ENCODE measurements around the gene ASPHD1. TPM values are rescaled to one million over a fixed set of nuclear protein-coding genes. Genes with fewer than 3 reads are reported as not detected.

ASPHD1 gene
- total and polyA plus RNA-seq, 2 of the 4 experiments (the other 2 are of a cell fraction), result 4.1 to 14.5 TPM

DNA sequence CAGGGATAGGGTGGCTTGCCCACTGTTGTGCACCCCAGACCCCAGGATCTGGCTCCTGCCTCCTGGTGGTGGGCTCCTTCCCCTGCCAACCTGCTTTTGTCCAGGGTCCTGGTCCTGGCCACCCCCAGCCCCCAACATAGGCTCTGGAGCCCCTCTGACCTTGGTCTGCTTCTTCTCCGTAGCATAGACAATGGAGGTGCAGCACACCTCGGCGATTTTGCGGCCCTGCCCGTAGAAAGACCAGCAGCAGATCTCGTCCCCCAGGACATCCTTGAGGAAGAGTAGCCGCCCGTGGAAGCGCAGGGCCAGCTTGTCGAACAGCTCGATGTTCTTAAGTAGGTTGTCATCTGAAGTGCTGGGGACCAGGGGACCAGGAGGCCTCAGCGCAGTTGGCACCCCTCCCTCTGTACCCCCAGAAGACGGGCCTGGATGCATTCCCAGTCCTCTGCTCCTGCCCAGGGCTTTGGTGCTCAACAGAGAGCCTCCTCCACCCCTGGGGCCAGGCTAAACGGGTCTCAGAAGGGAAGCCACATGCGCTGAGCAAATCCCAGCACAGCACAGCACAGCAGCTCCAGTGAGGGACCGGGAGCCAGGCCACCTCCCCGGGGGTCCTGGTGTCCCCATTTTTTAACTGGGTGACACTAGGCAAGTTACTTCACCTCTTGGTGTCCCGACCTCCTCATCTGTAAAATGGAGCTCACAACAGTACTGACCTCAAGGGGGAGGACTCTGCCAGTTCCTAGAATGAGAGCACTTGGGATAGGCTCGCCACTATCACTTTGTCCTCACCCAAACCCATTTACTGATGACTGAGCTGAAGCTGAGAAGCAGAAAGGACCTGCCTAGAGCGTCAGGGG lies 10.8 kb downstream of the ASPHD1 start:
- Histone ChIP-seq H2AFZ (replicated peaks; ENCODE audit: low read length, poor library complexity) (no peak overlapping the region), H3K4me1 (ENCODE audit: control insufficient read depth, insufficient read depth, low read length) (no peaks in the 10 kb centered on the region; the same call in none of the 2 replicates), H3K4me2 (ENCODE audit: low read depth, low read length) (no peak overlapping the region), H3K56ac (ENCODE audit: extremely low read depth, insufficient read depth, low read length) (no peak overlapping the region), H2BK120ac (ENCODE audit: low read depth, low read length) (no peak overlapping the region), H3K23ac (ENCODE audit: low read depth, low read length) (no peak overlapping the region), H3K14ac (replicated peaks; ENCODE audit: low read depth, low read length) (no peak overlapping the region), H4K8ac (ENCODE audit: low read depth in 2 of 2, low read length in 2 of 2) (no peak overlapping the region), H3K9me3 (ENCODE audit: control insufficient read depth, insufficient read depth, low read length) (no peaks in the 10 kb centered on the region), H2BK5ac (ENCODE audit: low read depth, low read length, poor library complexity, severe bottlenecking) (no peak overlapping the region), H3K27me3 (ENCODE audit: control insufficient read depth, insufficient read depth, low read length) (no peaks in the 10 kb centered on the region), H4K20me1 (ENCODE audit: insufficient read depth, low read length) (peaks cover 6% of the 10 kb centered on the region; the same call in 1 of the 2 replicates), H3K18ac (ENCODE audit: low read depth, low read length) (no peak overlapping the region), H3K36me3 (ENCODE audit: control insufficient read depth, insufficient read depth, low read length) (peaks cover 17% of the 10 kb centered on the region), H3K4me3 (ENCODE audit: insufficient read depth, low read depth, low read length) (no peak overlapping the region), H2AK5ac (ENCODE audit: low read depth, low read length) (no peak overlapping the region), H3K4ac (ENCODE audit: low read depth, low read length) (no peak overlapping the region), H4K91ac (ENCODE audit: insufficient read depth, low read depth, low read length) (no peak overlapping the region), H2BK20ac (ENCODE audit: low read depth, low read length) (no peak overlapping the region), H3K9me1 (ENCODE audit: insufficient read depth, low read length) (peaks cover 19% of the 10 kb centered on the region), H4K5ac (ENCODE audit: low read depth, low read length) (no peak overlapping the region), H3K9ac (ENCODE audit: low read depth, low read length) (no peak overlapping the region), H3K79me1 (ENCODE audit: low read depth in 1 of 2, low read length in 2 of 2) (peaks cover 5 to 23% of the 10 kb centered on the region in 2 experiments; a peak in 2 of 4 replicates), H3K27ac (ENCODE audit: insufficient read depth, low read length) (no peak overlapping the region), H2BK15ac (ENCODE audit: low read depth, low read length) (no peak overlapping the region), H2AK9ac (replicated peaks; ENCODE audit: low read depth, low read length, poor library complexity) (no peak overlapping the region)
- no peak for ATAC-seq (ENCODE audit: low read depth)
- 93% methylated on average over 3 of the region's 20 CpGs; no CpG with 5 or more reads in 1 of the 2 experiments for WGBS, 2 experiments (ENCODE audit: extremely low coverage in 2 of 2, insufficient read length in 1 of 2)
- ChIA-PET CTCF (no interaction called here), POLR2A (ENCODE audit: unreplicated experiment) (no interaction called here)
- no TSS peak for BruUV-seq (replicated peaks)
- DNase-seq, result no peak
- TF ChIP-seq MAZ (IDR thresholded peaks at IDR 0.05; ENCODE audit: borderline replicate concordance, low read depth, low read length) (no peak), BHLHE40 (IDR thresholded peaks at IDR 0.05; ENCODE audit: low read depth, low read length) (no peak), SMC3 (IDR thresholded peaks at IDR 0.05; ENCODE audit: low read depth, low read length) (no peak), RAD21 (IDR thresholded peaks at IDR 0.05; ENCODE audit: low read length) (no peak), CTCF (conservative IDR thresholded peaks at IDR 0.05; ENCODE audit: low read depth, low read length) (no peak), FOS (IDR thresholded peaks at IDR 0.05; ENCODE audit: low read depth, low read length) (no peak), CHD1 (IDR thresholded peaks at IDR 0.05; ENCODE audit: low read depth, low read length) (no peak), RCOR1 (IDR thresholded peaks at IDR 0.05; ENCODE audit: insufficient replicate concordance, low read length) (no peak), CEBPB (IDR thresholded peaks at IDR 0.05; ENCODE audit: low read depth, low read length) (no peak), RFX5 (IDR thresholded peaks at IDR 0.05; ENCODE audit: low read depth, low read length) (no peak), MXI1 (IDR thresholded peaks at IDR 0.05; ENCODE audit: borderline replicate concordance, low read depth, low read length) (no peak), NFE2L2 (IDR thresholded peaks at IDR 0.05; ENCODE audit: low read depth, low read length) (no peak), POLR2A (IDR thresholded peaks at IDR 0.05; ENCODE audit: low read depth, low read length) (no peak), MAFK (IDR thresholded peaks at IDR 0.05; ENCODE audit: low read depth, low read length) (no peak), ELK1 (IDR thresholded peaks at IDR 0.05; ENCODE audit: borderline replicate concordance, low read depth, low read length) (no peak)
- intact Hi-C loops (cut with micrococcal nuclease), result no loop called here
- in situ Hi-C loops (cut with MboI; ENCODE audit: low sequenced_read_pairs), result no loop called here
- dilution Hi-C loops (cut with HindIII; ENCODE audit: low sequenced_read_pairs, unreplicated experiment), result no loop called here

Measured in IMR-90 (cell line).